BE2C (cell line): Measurements from ENCODE around the gene ZNF385B.

Experiments used
- DNase-seq: peaks from one replicate; pipeline ENCODE4 v3.0.0-alpha.2; 2020
- H3K27me3 ChIP-seq: fragments of 250-450 bp; sonication (Bioruptor Pico); 2 replicates; pipeline ENCODE4 v1.5.1; 2020; ENCODE audit warnings: mild to moderate bottlenecking
- H3K36me3 ChIP-seq: fragments of 250-450 bp; sonication (Bioruptor Pico); 2 replicates; pipeline ENCODE4 v1.5.1; 2020; ENCODE audit warnings: mild to moderate bottlenecking
- H3K4me1 ChIP-seq: fragments of 250-450 bp; sonication (Bioruptor Pico); 2 replicates; pipeline ENCODE4 v1.5.1; 2020
- H3K4me3 ChIP-seq: 2 replicates; pipeline ENCODE4 v1.5.1; 2011; ENCODE audit warnings: low read depth, low read length
- H3K9me3 ChIP-seq: fragments of 250-450 bp; sonication (Bioruptor Pico); 2 replicates; pipeline ENCODE4 v1.5.1; 2020
- TF ChIP-seq, protein P1 (sequence below): IDR thresholded peaks from 2 replicates; pipeline ENCODE4 v1.5.1; 2012; ENCODE audit warnings: mild to moderate bottlenecking, low read depth, low read length

Gene ZNF385B

DNA sequence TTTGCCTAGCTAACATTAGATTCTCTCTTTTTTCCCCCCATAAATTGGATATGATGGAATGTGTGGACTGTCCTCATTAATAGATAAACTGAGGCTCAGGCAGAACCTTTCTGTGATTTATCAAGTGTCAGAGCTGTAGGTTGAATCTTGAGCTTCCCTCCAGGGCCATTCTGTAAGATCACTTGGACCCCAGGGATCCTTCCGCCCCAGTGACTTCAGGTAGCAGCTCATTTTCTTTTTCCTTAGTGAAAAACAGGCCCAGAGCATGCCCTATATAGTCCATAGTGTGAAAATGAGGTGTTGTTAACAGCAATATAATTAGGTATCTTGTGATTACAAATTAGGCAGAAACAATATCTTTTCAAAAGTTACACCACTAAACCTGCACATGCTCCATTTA, 269.7 kb downstream of the ZNF385B start:
- no peak overlapping the region for H3K4me3 ChIP-seq
- DNase-seq = no peak
- no peaks in the 10 kb centered on the region for H3K27me3 ChIP-seq
- H3K9me3 ChIP-seq = no peaks in the 10 kb centered on the region
- H3K4me1 ChIP-seq = no peaks in the 10 kb centered on the region
- no peaks in the 10 kb centered on the region for H3K36me3 ChIP-seq
- TF ChIP-seq, protein P1, sequence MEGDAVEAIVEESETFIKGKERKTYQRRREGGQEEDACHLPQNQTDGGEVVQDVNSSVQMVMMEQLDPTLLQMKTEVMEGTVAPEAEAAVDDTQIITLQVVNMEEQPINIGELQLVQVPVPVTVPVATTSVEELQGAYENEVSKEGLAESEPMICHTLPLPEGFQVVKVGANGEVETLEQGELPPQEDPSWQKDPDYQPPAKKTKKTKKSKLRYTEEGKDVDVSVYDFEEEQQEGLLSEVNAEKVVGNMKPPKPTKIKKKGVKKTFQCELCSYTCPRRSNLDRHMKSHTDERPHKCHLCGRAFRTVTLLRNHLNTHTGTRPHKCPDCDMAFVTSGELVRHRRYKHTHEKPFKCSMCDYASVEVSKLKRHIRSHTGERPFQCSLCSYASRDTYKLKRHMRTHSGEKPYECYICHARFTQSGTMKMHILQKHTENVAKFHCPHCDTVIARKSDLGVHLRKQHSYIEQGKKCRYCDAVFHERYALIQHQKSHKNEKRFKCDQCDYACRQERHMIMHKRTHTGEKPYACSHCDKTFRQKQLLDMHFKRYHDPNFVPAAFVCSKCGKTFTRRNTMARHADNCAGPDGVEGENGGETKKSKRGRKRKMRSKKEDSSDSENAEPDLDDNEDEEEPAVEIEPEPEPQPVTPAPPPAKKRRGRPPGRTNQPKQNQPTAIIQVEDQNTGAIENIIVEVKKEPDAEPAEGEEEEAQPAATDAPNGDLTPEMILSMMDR = no peak

DNA sequence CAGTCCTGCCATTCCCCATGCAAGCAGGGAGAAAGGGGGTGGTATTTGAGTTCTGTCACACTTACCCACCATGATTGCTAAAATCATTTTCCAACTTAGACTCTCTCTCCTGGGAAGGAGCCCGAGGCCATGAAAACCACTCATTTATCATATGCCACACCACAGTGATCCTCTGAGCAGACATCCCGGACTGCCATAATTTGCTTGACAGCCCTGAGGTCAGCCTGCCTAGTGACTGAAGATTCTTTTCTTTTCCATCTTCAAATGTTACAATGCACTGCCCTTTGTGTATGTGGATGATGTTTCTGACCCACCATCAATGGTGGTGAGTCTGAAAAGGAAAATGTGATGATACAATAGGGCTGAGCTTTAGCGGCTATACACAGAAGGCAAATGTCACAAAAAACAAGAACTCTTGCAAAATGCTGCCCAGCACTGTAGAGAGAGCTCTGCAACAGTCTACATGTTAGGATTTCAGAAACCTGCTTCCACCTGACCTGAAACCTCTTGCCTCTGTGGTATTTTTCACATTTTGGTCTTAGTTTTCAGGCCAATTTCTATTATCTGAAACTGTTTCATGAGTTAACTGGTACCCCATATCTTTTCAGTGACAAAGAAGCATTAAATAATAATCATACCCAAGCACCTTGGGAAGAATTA, 272.8 kb downstream of the ZNF385B start:
- TF ChIP-seq, protein P1 = no peak
- H3K27me3 ChIP-seq = no peaks in the 10 kb centered on the region
- no peaks in the 10 kb centered on the region for H3K36me3 ChIP-seq
- no peak overlapping the region for H3K4me3 ChIP-seq
- no peaks in the 10 kb centered on the region for H3K4me1 ChIP-seq
- no peaks in the 10 kb centered on the region for H3K9me3 ChIP-seq
- no peak for DNase-seq

DNA sequence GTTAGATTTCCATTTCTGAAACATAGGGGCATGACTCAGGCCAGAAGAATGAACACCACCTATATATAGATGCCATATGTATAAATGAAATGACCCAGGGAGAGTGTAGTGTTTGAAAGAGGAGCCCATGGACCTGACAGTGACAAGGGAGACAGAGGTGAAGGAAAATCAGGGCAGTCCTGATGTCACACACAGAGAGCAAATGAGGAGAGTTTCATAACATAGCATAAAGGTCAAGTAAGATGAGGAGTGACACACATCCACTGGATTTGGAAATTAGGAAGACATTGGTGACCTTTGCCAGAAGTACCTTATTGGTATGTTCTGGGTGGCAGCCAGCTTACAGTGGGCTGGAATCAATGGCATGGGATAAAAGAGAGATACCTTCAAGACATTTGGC, 276.7 kb downstream of the ZNF385B start:
- TF ChIP-seq, protein P1 = no peak
- Histone ChIP-seq H3K4me1 (no peaks in the 10 kb centered on the region), H3K9me3 (no peaks in the 10 kb centered on the region), H3K36me3 (no peaks in the 10 kb centered on the region), H3K4me3 (no peak overlapping the region), H3K27me3 (no peaks in the 10 kb centered on the region)
- DNase-seq = no peak

DNA sequence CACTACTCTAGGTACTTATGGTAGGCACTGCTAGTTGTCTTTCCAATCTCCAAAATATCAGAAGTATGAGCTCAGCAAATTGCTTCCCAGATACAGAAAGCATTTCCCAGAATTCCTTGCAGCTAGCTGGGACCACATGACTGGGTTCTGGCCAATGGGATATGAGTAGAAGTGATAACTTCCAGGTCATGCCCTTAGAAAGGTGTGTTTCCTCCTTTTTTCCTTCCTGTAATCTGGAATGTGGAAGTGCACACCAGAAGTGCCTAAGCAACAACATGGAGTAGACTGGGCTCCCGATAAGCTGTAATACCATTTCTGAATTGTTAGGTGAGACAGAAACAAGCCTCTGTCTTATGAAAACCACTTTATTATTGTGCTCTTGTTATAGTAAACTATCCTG, 279.8 kb downstream of the ZNF385B start:
- no peak for DNase-seq
- Histone ChIP-seq H3K36me3 (no peaks in the 10 kb centered on the region), H3K27me3 (no peaks in the 10 kb centered on the region), H3K4me3 (no peak overlapping the region), H3K9me3 (no peaks in the 10 kb centered on the region), H3K4me1 (no peaks in the 10 kb centered on the region)
- TF ChIP-seq, protein P1 = no peak

DNA sequence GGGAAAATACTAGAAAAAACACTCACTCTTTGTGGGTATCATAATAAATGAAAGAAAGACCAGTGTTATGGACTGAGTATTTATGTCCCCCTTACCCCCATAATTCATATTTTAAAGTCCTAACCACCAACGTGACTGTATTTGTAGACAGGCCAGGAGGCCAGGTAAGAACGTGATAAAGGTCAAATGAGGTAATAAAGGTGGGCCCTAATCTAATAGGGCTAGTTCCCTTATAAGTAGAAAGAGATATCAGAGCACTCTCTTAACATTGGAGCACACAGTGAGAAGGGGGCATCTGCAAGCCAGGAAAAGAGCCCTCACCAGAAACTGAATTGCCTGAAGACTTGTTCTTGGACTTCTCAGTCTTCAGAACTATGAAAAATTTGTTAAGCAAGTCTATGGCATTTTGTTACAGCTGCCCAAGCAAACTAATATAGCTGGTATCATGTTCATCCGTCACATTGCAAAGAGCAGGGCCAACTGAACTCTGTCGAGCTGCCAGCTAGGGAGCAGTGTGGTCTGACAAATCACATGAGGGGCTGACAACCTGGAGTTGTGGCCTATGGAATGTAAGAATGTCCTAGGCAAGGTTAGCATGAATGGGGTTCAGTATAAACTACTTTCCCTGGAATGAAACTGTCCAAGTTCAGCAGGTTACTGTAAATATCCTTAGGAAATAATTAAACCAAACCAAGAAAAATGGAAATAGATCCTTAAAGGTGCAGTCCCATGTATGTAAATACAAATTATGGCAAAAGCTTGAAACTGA, 280.9 kb downstream of the ZNF385B start:
- Histone ChIP-seq H3K9me3 (no peaks in the 10 kb centered on the region), H3K4me3 (no peak overlapping the region), H3K27me3 (no peaks in the 10 kb centered on the region), H3K4me1 (no peaks in the 10 kb centered on the region), H3K36me3 (no peaks in the 10 kb centered on the region)
- DNase-seq = no peak
- TF ChIP-seq, protein P1 = no peak

DNA sequence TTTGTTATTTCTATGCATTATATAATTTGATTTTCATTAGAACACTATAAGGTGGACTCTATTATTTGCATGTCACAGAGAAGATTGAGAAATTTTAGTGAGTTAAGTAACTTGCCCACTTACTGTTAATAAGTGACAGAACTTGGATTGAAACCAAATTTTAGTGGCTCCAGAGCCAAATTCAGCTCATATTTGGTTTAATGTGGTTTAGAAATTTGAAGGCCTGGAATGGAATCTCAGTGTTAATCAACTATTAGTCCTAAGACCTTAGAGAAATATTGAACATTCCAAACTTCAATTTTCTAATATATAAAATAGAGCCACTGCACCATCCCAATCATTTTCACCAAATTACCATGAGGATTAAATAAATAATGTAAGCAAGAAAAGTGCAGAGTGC, 281.6 kb downstream of the ZNF385B start:
- Histone ChIP-seq H3K9me3 (no peaks in the 10 kb centered on the region), H3K27me3 (no peaks in the 10 kb centered on the region), H3K36me3 (no peaks in the 10 kb centered on the region), H3K4me3 (no peak overlapping the region), H3K4me1 (no peaks in the 10 kb centered on the region)
- no peak for DNase-seq
- TF ChIP-seq, protein P1 = no peak
